Neural progenitor cell (in vitro differentiated cells): ENCODE data around the gene HIVEP2.

ENCODE experiments used
- EZH2 ChIP-seq: fragments of 200-600 bp; sonication (generic); IDR thresholded peaks from 2 replicates; pipeline ENCODE4 v1.6.1; 2017; ENCODE audit warnings: antibody characterized with exemption, mild to moderate bottlenecking, moderate library complexity
- EZH2phosphoT487 ChIP-seq: fragments of 200-600 bp; sonication (generic); IDR thresholded peaks from 2 replicates; pipeline ENCODE4 v1.6.1; 2017; ENCODE audit warnings: antibody characterized with exemption
- TF ChIP-seq, protein P1 (sequence below): fragments of 200-600 bp; sonication (generic); IDR thresholded peaks from 2 replicates; pipeline ENCODE4 v1.5.1; 2017; ENCODE audit warnings: antibody characterized with exemption, mild to moderate bottlenecking

DNA sequence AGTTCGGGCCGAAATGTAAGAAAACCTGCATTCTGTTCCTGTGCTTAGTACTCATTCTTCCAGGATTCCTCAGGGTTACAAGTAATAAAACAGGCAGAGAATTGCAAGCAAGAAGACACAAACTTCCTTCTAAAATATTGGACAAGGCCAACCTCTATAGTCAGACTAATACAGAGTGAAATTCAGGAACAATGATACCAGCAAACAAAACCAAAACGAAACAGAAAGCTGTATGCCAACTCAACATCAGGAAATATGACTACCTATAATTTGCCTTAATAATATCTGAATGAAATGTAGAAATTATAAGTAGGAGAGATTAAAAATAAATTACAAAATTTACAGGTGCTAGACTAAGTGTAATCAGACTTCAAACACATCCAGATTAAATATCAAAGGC lies 238.8 kb downstream of the HIVEP2 start:
- TF ChIP-seq, protein P1, sequence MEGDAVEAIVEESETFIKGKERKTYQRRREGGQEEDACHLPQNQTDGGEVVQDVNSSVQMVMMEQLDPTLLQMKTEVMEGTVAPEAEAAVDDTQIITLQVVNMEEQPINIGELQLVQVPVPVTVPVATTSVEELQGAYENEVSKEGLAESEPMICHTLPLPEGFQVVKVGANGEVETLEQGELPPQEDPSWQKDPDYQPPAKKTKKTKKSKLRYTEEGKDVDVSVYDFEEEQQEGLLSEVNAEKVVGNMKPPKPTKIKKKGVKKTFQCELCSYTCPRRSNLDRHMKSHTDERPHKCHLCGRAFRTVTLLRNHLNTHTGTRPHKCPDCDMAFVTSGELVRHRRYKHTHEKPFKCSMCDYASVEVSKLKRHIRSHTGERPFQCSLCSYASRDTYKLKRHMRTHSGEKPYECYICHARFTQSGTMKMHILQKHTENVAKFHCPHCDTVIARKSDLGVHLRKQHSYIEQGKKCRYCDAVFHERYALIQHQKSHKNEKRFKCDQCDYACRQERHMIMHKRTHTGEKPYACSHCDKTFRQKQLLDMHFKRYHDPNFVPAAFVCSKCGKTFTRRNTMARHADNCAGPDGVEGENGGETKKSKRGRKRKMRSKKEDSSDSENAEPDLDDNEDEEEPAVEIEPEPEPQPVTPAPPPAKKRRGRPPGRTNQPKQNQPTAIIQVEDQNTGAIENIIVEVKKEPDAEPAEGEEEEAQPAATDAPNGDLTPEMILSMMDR, result no peak
- no peak for TF ChIP-seq EZH2
- no peak for TF ChIP-seq EZH2phosphoT487
